Tongue (tissue), 2 donors: ENCODE data around the gene MGST2. TPM values are rescaled to one million over a fixed set of nuclear protein-coding genes. Genes with fewer than 3 reads are reported as not detected.

ENCODE experiments used
- DNase-seq: peaks from one replicate; pipeline ENCODE4 v3.0.0-alpha.2; 2015
- total RNA-seq: library from RNA; depleted of rRNA; stranded (reverse); fragments of >200 nt; gene quantifications from one replicate; pipeline ENCODE4 v1.2.3, GENCODE V29; 2014

Gene MGST2
- total RNA-seq, 1 donor from 2014 or later, result 34.0 TPM

GRCh38 chr4:139711461-139711860, 45.8 kb downstream of the MGST2 start:
- DNase-seq, result no peak

- DNase-seq, result no peak
These were observed 47.3 kb downstream of the MGST2 start for GRCh38 chr4:139712882-139713281.

GRCh38 chr4:139715746-139716391, 50.2 kb downstream of the MGST2 start:
- DNase-seq, result no peak

- no peak for DNase-seq
These were observed 52.7 kb downstream of the MGST2 start for GRCh38 chr4:139718358-139718757.

GRCh38 chr4:139718833-139719232, 53.2 kb downstream of the MGST2 start:
- no peak for DNase-seq

- no peak for DNase-seq
These were observed 53.9 kb downstream of the MGST2 start for GRCh38 chr4:139719381-139720101.

GRCh38 chr4:139720806-139721205, 55.2 kb downstream of the MGST2 start:
- no peak for DNase-seq

GRCh38 chr4:139721789-139722188, 56.2 kb downstream of the MGST2 start:
- DNase-seq, result no peak

- DNase-seq, result no peak
These were observed 59.6 kb downstream of the MGST2 start for GRCh38 chr4:139725236-139725635.

GRCh38 chr4:139726615-139727014, 61.0 kb downstream of the MGST2 start:
- DNase-seq, result no peak

- no peak for DNase-seq
These were observed 62.5 kb downstream of the MGST2 start for GRCh38 chr4:139728146-139728545.

GRCh38 chr4:139728840-139729239, 63.2 kb downstream of the MGST2 start:
- DNase-seq, result no peak

GRCh38 chr4:139732991-139733570, 67.5 kb downstream of the MGST2 start:
- DNase-seq, result no peak

GRCh38 chr4:139734201-139734874, 68.7 kb downstream of the MGST2 start:
- peak; percentile 54 for DNase-seq

GRCh38 chr4:139734875-139735380, 69.3 kb downstream of the MGST2 start:
- peak; percentile 97 for DNase-seq

GRCh38 chr4:139735381-139736273, 70.0 kb downstream of the MGST2 start:
- peak; percentile 69 for DNase-seq

- no peak for DNase-seq
These were observed 70.6 kb downstream of the MGST2 start for GRCh38 chr4:139736274-139736660.

GRCh38 chr4:139736661-139737060, 71.0 kb downstream of the MGST2 start:
- no peak for DNase-seq

GRCh38 chr4:139738846-139739613, 73.4 kb downstream of the MGST2 start:
- DNase-seq, result no peak

GRCh38 chr4:139740121-139740520, 74.5 kb downstream of the MGST2 start:
- no peak for DNase-seq

GRCh38 chr4:139740531-139741041, 75.0 kb downstream of the MGST2 start:
- DNase-seq, result peak; percentile 95
